ENCODE results near the gene DBI.

The DBI gene

DNA sequence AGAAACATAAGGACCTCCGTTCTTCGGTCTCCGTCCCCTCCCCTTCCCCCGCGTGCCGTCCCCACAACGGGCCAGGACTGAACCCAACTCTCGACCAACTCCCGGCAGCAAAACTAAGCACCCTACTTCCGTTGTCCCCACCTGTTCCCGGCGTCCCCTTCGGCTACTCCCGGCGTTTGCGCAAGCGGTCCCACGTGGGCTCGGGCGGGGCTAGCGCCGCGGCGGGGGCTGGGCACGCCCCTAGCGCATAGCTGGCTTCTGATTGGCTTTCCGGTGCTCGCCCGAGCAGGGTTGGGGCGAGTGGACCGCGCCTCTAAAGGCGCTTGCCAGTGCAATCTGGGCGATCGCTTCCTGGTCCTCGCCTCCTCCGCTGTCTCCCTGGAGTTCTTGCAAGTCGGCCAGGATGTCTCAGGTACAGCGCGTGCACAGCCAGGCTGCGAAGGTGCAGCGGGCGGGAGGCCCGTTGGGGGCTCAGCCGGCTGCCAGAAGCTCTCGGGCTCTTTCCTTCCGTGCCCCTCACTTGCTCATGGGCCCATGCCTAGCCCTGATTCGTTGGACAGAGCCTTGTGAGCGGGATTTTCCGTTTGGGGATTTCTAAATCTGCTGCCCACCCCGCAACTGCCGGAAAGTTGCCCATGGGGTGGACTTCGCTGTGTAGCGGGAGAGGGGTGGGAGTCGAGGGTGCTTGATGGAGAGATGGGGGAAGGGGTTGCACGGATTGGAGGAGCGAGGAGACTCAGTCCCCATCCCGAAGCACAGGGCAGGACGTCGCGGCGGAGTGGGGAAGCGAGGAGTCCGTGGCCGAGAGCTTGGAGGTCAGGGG is at the start of gene DBI, which contains the start of gene C2orf76:
Gene DBI (plus strand): TSS at position 329 of the 823 bp plus-strand sequence. CDS start 75 bp downstream, at position 404.
Gene C2orf76 (minus strand): TSS at position 186 of the 823 bp plus-strand sequence. CDS start 26,875 bp downstream, outside the sequence.
- Mint-ChIP-seq H3K4me3 (peak within 1 kb of the TSS; percentile 100), H3K36me3 (peaks cover 41% of the 10 kb centered on the region), H3K27ac (peak within 1 kb of the TSS; percentile 99), H3K27me3 (no peaks in the 10 kb centered on the region), H3K9me3 (no peaks in the 10 kb centered on the region), H3K4me1 (peaks cover 56% of the 10 kb centered on the region)
- peak; percentile 99 for ATAC-seq

DNA sequence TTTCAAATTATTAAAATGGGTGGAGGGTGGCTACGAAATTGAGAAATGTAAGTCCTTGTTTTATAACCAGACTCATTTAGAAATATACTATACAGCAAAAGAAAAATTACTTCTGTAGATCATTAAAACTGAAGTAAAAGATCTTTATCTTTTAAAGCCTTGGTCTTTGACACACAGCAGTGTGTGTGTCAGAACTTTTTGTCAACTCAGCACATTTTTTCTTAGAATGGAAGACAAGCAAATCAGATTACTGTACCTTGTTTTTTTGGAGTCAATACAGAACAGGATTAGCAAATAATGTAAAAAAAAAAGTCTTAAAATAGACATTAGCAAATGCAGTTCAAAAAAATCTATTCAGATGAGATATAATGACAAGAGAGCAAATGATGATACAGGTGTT is 49.2 kb upstream of the DBI start:
- Mint-ChIP-seq H3K36me3 (no peaks in the 10 kb centered on the region), H3K27me3 (no peaks in the 10 kb centered on the region), H3K4me3 (no peak overlapping the region), H3K4me1 (no peaks in the 10 kb centered on the region), H3K27ac (no peak overlapping the region), H3K9me3 (no peaks in the 10 kb centered on the region)
- no peak for ATAC-seq

DNA sequence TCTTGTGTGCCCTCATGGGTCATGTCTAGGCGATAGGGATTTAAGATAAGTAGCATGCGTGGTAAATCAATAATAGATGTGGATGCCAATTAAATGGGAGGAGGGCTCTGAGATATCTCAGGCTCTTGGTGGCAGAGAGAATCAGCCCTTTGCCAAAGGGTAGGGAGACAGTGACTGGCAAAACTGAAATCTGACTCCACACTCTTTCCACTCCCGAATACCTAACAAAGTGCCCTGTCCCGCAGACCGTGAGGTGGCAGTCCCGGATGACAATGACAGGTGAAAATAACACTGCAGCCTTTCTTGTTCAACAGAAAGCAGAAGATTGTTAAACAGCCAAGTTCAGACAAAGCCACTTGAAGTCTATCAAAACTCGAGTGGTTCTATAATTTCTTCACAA is 47.2 kb upstream of the DBI start:
- no peaks in the 10 kb centered on the region for H3K36me3 Mint-ChIP-seq
- H3K27ac Mint-ChIP-seq = no peak overlapping the region
- no peaks in the 10 kb centered on the region for H3K9me3 Mint-ChIP-seq
- ATAC-seq = no peak
- no peaks in the 10 kb centered on the region for H3K4me1 Mint-ChIP-seq
- H3K4me3 Mint-ChIP-seq = no peak overlapping the region
- no peaks in the 10 kb centered on the region for H3K27me3 Mint-ChIP-seq

DNA sequence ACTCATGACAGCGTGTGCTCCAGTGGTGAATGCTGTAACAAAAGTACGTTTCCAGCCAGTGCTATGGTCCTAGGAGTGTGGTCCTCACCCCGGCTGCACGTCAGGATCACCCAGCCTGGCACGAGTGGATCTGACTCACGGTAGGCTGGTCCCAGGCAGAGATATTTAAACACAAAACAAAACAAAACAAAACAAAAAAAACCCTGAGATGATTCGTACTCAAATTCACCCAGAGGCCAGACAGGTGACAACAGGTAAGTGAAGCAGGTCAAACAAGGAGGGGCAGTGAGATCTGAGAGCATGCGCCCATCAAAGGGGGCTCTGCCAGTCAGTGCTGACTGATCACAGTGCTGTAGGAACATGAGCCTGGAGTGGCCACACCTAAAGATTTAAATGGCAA is 43.3 kb upstream of the DBI start:
- ATAC-seq = no peak
- no peak overlapping the region for H3K4me3 Mint-ChIP-seq
- no peaks in the 10 kb centered on the region for H3K36me3 Mint-ChIP-seq
- H3K27me3 Mint-ChIP-seq = no peaks in the 10 kb centered on the region
- H3K9me3 Mint-ChIP-seq = no peaks in the 10 kb centered on the region
- H3K4me1 Mint-ChIP-seq = no peaks in the 10 kb centered on the region
- H3K27ac Mint-ChIP-seq = no peak overlapping the region

DNA sequence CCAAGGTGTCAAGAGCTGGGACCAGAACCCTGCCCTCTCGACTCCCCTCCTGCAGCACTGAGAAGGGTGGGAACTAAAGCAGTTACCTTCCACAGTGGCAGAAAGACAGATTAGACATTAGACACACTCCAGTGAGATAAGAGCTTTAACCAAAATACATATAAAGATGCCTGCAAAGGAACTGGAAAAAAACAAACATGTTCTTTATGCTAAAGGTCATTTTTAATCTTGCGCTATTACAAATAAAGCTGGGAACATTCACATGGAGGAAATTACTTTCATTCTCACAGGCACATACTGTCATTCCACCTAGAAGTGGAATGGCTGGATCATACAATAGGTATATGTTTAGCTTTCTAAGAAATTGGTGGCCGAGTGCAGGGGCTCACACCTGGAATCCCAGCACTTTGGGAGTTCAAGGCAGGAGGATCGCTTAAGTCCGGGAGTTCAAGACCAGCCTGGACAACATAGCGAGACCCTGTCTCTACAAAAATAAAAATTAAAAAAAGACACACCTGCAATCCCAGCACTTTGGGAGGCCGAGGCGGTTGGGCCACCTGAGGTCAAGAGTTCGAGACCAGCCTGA is 42.0 kb upstream of the DBI start:
- no peaks in the 10 kb centered on the region for H3K27me3 Mint-ChIP-seq
- H3K27ac Mint-ChIP-seq = no peak overlapping the region
- ATAC-seq = no peak
- H3K4me1 Mint-ChIP-seq = no peaks in the 10 kb centered on the region
- no peaks in the 10 kb centered on the region for H3K9me3 Mint-ChIP-seq
- no peak overlapping the region for H3K4me3 Mint-ChIP-seq
- H3K36me3 Mint-ChIP-seq = no peaks in the 10 kb centered on the region

DNA sequence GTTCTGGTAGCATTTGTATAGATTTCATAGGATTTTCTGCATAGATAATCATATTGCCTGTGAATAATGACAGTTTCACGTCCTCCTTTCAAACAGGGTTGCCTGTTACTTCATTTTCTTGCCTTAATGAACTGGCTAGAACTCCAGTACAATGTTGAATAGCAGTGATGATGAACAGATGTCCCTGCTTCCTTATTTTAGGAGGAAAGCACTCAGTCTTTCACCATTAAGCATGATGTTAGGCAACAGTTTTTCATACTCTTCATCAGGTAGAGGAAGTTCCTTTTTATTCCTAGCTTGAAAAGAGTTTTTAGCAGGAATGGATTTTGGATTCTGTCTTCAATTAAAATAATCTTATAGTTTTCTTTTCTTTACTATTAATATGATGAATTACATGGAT is 39.8 kb upstream of the DBI start:
- ATAC-seq = no peak
- no peak overlapping the region for H3K4me3 Mint-ChIP-seq
- H3K4me1 Mint-ChIP-seq = no peaks in the 10 kb centered on the region
- no peak overlapping the region for H3K27ac Mint-ChIP-seq
- H3K9me3 Mint-ChIP-seq = no peaks in the 10 kb centered on the region
- peaks cover 8% of the 10 kb centered on the region for H3K36me3 Mint-ChIP-seq
- H3K27me3 Mint-ChIP-seq = no peaks in the 10 kb centered on the region

DNA sequence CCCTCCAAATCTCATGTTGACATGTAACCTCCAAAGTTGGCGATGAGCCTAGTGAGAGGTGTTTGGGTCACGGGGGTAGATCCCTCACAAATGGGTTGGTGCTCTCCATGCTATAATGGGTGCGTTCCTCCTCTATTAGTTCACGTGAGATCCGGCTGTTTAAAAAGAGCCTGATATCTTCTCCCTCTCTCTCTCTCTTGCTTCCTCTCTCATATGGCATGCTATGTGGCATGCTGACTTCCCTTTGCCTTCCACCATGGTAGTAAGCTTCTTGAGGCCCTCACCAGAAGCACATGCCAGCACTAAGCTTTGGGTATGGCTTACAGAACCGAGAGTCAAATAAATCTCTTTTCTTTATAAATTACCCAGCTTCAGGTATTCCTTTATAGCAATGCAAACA is 39.3 kb upstream of the DBI start:
- no peaks in the 10 kb centered on the region for H3K27me3 Mint-ChIP-seq
- H3K36me3 Mint-ChIP-seq = peaks cover 8% of the 10 kb centered on the region
- no peaks in the 10 kb centered on the region for H3K9me3 Mint-ChIP-seq
- ATAC-seq = no peak
- H3K27ac Mint-ChIP-seq = no peak overlapping the region
- no peaks in the 10 kb centered on the region for H3K4me1 Mint-ChIP-seq
- H3K4me3 Mint-ChIP-seq = no peak overlapping the region

DNA sequence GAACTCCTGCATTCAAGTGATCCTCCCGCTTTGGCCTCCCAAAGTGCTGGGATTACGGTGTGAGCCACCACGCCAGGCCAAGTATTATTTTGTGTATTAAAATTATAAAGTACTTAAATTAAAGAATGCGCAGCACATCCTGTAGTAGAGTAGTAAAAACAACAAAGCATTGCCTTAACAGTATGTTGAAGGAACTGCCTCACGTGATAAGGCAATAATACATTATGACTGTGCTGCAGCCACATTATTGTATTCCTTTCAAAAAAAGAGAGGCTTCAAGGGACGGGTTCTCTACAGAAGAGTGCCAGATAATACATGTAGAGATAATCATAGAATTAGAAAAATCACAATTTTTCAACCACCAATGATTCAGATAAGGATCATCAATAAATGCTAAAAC is 33.8 kb upstream of the DBI start:
- H3K27me3 Mint-ChIP-seq = no peaks in the 10 kb centered on the region
- no peak overlapping the region for H3K4me3 Mint-ChIP-seq
- H3K9me3 Mint-ChIP-seq = no peaks in the 10 kb centered on the region
- H3K27ac Mint-ChIP-seq = no peak overlapping the region
- no peaks in the 10 kb centered on the region for H3K4me1 Mint-ChIP-seq
- H3K36me3 Mint-ChIP-seq = peaks cover 35% of the 10 kb centered on the region
- no peak for ATAC-seq

DNA sequence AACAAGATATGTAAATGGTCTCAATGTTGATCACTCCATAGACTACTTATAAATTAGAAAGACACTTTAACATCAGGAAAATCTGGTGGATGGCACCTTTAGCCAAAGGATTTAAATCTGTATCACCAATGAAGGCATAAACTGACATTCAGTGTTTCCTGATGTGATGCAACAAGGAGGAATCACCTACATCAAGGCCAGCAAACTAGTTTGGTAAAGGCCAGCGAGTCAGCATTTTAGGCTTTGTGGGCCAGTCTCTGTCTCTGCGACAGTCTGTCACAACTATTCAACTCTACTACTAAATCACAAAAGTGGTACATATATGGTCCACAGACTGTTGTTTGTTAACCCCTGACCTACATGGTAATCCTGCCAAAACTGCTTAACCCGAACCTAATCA is 33.4 kb upstream of the DBI start:
- no peak for ATAC-seq
- Mint-ChIP-seq H3K9me3 (no peaks in the 10 kb centered on the region), H3K4me1 (peaks cover 4% of the 10 kb centered on the region), H3K4me3 (no peak overlapping the region), H3K27ac (no peak overlapping the region), H3K27me3 (no peaks in the 10 kb centered on the region), H3K36me3 (peaks cover 35% of the 10 kb centered on the region)

DNA sequence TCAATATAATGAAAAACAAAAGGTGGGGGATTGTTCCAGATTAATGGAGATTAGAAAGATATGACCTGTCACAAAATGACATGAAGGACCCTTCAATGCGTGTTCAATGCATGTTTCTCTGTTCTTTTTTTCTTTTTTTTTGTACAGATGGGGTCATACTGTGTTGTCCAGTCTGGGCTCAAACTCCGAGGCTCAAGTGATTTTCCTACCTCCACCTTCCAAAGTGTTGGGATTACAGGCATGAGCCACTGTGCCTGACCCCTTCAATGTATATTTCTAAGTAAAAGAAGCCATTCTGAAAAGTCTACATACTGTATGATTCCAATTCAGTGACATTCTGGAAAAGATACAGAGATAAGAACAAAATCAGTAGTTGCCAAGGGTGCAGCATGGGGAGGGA is 32.9 kb upstream of the DBI start:
- Mint-ChIP-seq H3K4me1 (peaks cover 9% of the 10 kb centered on the region), H3K27ac (no peak overlapping the region), H3K36me3 (peaks cover 35% of the 10 kb centered on the region), H3K27me3 (no peaks in the 10 kb centered on the region), H3K9me3 (no peaks in the 10 kb centered on the region), H3K4me3 (no peak overlapping the region)
- no peak for ATAC-seq

DNA sequence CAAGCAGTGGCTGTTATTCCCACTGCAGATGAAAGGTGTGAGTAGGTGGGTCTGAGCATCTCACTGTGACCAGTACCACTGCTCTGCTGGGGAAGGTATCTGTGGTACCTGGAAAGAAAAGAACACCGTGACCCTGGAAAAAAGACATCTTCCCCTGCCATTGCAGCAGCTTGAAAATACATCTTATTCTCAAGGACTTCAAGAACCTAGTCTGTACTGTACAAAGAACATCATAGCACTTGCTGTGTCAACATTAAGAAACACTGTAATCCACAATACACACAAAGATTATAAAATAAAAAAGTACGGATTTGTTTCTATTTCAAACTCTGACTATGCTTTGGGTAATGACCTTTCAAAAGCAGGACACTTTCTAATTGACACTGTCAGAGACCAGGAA is 29.0 kb upstream of the DBI start:
- no peaks in the 10 kb centered on the region for H3K9me3 Mint-ChIP-seq
- ATAC-seq = no peak
- H3K4me3 Mint-ChIP-seq = no peak overlapping the region
- H3K27me3 Mint-ChIP-seq = no peaks in the 10 kb centered on the region
- peaks cover 20% of the 10 kb centered on the region for H3K4me1 Mint-ChIP-seq
- H3K27ac Mint-ChIP-seq = peak overlapping the region; percentile 64
- peaks cover 26% of the 10 kb centered on the region for H3K36me3 Mint-ChIP-seq

DNA sequence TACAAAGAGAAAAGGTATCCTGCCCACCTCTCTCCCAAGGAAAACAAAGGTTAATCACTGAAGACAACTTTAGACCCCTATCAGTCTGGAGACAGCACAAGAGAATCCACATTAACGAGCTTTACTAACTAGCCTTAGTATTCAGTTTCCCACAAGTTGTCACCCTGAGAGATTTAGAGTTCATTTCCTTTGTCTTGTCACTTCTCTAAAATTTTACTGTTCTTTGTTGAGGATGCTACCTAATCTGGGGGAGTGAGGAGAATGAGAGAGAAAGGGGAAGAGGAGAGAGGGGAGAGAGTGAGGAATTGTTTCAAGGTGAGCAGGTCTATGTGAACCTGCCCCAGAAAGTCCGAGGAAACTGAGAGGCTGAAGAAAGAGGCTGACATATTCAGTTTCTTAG is 28.5 kb upstream of the DBI start:
- H3K27me3 Mint-ChIP-seq = no peaks in the 10 kb centered on the region
- peaks cover 26% of the 10 kb centered on the region for H3K36me3 Mint-ChIP-seq
- no peaks in the 10 kb centered on the region for H3K9me3 Mint-ChIP-seq
- no peak for ATAC-seq
- peak overlapping the region; percentile 64 for H3K27ac Mint-ChIP-seq
- no peak overlapping the region for H3K4me3 Mint-ChIP-seq
- H3K4me1 Mint-ChIP-seq = peaks cover 20% of the 10 kb centered on the region

DNA sequence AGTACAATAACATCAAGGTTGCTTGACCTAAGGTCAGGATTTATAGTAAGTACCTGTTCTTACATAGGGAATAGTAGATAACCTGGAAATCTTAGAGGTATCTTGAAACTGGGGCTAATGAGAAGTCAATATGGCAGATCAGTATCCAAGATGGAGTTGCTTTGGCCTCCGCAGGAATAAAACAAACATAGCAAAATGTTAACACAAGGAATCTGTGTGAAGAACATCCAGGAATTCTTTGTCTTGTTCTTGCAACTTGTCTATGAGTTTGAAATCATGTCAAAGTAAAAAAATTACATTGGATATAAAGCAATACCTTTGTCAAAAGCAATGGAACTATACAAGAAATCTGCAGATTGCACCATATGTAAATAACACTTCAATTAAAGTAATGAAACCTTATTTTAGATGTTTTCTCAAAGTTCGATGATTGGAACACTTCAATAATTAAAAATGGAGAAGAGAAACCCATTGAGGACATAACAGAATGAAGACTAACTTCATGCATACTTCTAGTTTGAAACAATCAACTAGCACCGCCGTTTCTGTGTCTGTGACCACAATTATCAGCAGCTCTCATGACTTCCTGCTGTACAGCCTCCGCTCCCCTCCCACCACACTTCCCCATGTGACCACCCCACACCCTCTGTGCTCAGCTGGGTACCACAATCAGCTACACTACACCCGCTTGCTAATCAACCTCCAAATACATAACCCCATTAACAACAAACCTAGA is 27.8 kb upstream of the DBI start:
- peak overlapping the region; percentile 64 for H3K27ac Mint-ChIP-seq
- ATAC-seq = peak; percentile 96
- peak overlapping the region; percentile 58 for H3K4me3 Mint-ChIP-seq
- peaks cover 19% of the 10 kb centered on the region for H3K36me3 Mint-ChIP-seq
- no peaks in the 10 kb centered on the region for H3K27me3 Mint-ChIP-seq
- no peaks in the 10 kb centered on the region for H3K9me3 Mint-ChIP-seq
- peaks cover 20% of the 10 kb centered on the region for H3K4me1 Mint-ChIP-seq

DNA sequence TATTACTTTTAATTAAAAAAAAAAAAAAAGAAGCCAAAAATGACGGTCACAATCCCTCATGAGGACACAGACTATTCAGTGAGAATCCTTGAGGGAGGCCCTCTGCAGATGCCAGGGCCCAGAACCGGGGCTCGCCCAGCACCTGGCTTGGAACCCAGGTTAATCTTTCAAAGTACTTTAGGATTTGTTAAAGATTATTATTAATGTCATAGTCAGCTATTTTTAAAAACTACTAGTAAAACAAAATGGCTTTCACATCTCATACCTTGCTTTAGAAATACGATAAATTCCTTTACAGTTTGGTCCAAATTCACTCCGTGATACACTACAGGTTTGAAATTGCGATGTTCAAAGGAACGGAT is 27.2 kb upstream of the DBI start:
- Mint-ChIP-seq H3K4me1 (peaks cover 20% of the 10 kb centered on the region), H3K9me3 (no peaks in the 10 kb centered on the region), H3K27ac (peak overlapping the region; percentile 64), H3K4me3 (peak overlapping the region; percentile 58), H3K36me3 (peaks cover 17% of the 10 kb centered on the region), H3K27me3 (no peaks in the 10 kb centered on the region)
- ATAC-seq = no peak

DNA sequence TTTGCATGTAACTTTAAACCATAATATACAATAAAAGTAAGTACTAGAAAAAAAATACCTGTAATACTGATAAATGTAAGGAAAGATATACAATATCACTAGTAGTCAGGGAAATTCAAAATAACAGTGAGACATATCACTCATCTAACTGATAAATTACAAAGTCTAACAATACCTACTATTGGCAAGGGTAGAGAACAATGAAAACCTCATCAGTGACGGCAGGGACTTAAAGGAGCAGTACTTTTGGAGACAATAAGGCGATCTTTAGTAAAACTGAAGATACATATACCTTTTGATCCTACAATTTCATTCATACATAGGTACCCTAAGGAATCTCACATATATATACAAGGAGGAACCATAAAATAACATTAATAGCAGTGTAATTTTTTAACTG is 25.1 kb upstream of the DBI start:
- no peak overlapping the region for H3K4me3 Mint-ChIP-seq
- ATAC-seq = no peak
- H3K27ac Mint-ChIP-seq = no peak overlapping the region
- peaks cover 20% of the 10 kb centered on the region for H3K4me1 Mint-ChIP-seq
- no peaks in the 10 kb centered on the region for H3K9me3 Mint-ChIP-seq
- no peaks in the 10 kb centered on the region for H3K27me3 Mint-ChIP-seq
- H3K36me3 Mint-ChIP-seq = peaks cover 2% of the 10 kb centered on the region

DNA sequence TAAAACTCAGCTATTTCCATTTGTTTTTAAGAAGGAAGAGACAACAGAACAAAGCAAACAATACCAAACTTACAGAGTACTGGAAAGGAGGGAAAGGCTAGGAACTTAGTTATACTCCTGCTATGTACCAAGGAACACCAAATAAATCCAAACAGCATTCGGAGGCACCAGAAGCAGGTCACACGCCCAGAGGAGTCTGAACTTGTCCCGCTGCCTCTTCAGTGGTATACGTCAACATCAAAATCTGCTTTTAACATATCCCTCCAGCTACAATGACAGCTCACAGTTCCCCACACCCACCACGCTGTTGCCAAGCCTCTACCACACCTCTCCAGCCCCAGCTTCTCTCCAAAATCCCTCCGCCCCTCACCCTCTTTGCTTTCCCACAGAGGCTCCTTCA is 17.5 kb upstream of the DBI start:
- no peak for ATAC-seq
- H3K27ac Mint-ChIP-seq = no peak overlapping the region
- H3K36me3 Mint-ChIP-seq = no peaks in the 10 kb centered on the region
- H3K4me1 Mint-ChIP-seq = no peaks in the 10 kb centered on the region
- H3K9me3 Mint-ChIP-seq = no peaks in the 10 kb centered on the region
- H3K4me3 Mint-ChIP-seq = no peak overlapping the region
- H3K27me3 Mint-ChIP-seq = no peaks in the 10 kb centered on the region
